Measurements from ENCODE around the gene CCNY.

GRCh38 chr10:35579726-35580422, 243.6 kb downstream of the CCNY start:
- TF ChIP-seq CTCF (IDR thresholded peaks at IDR 0.05; ENCODE audit: low read length) = no peak
- no peak for TF ChIP-seq EZH2 (optimal IDR thresholded peaks at IDR 0.05; ENCODE audit: low read depth, low read length)
- TF ChIP-seq EZH2phosphoT487 (IDR thresholded peaks at IDR 0.05; ENCODE audit: low read length) = no peak

Measured in MM.1S (cell line).